Endothelial cell of umbilical vein (primary cell): ENCODE data around the gene VSIG10. TPM values are rescaled to one million over a fixed set of nuclear protein-coding genes. Genes with fewer than 3 reads are reported as not detected.

ENCODE experiments used
- BruUV-seq: library from RNA; stranded (reverse); fragments of 400-500 nt; replicated peaks from 2 replicates; lab custom pipeline; 2021; lab: Mats Ljungman, UMichigan
- CTCF ChIA-PET: fragments of 300-600, 350-600 bp; sonication (Branson Sonifier 250); formaldehyde crosslinking; loops from one replicate; lab custom pipeline; 2021; ENCODE audit warnings: antibody characterized with exemption, inconsistent platforms; lab: Charles Lee
- POLR2A ChIA-PET: fragments of 300-600, 350-600 bp; sonication (Branson Sonifier 250); formaldehyde crosslinking; loops from one replicate; lab custom pipeline; 2021; ENCODE audit warnings: antibody characterized with exemption, inconsistent platforms; lab: Charles Lee
- DNase-seq: peaks from one replicate; pipeline ENCODE4 v3.0.0-alpha.2; 2011; ENCODE audit warnings: low read depth, low spot score
- FAIRE-seq: peaks from 2 replicates; lab custom pipeline; 2011; peaks lifted over from hg19 to GRCh38; lab: Jason Lieb, UNC
- H2AFZ ChIP-seq: 2 replicates; pipeline ENCODE4 v1.6.0; 2012; ENCODE audit warnings: low read depth, low read length, control low read depth, inconsistent platforms
- H3K27ac ChIP-seq: 2 replicates; pipeline ENCODE4 v1.5.1; 2011; ENCODE audit warnings: low read depth, mild to moderate bottlenecking, control low read depth, low read length, moderate library complexity; ENCODE audit not compliant: insufficient read depth
- H3K27me3 ChIP-seq, 2 experiments: 2 replicates each; pipeline versions ENCODE4 v1.6.0 to v1.6.1; 2011; ENCODE audit warnings: low read length in 2 of 2, mixed read lengths in 1 of 2; ENCODE audit not compliant: control insufficient read depth in 2 of 2, insufficient read depth in 2 of 2
- H3K36me3 ChIP-seq, 2 experiments: 2 replicates in 1 of 2; 3 replicates in 1 of 2; pipeline ENCODE4 v1.5.1; 2011; ENCODE audit warnings: low read length in 2 of 2, mild to moderate bottlenecking in 1 of 2, moderate library complexity in 1 of 2; ENCODE audit not compliant: control insufficient read depth in 2 of 2, insufficient read depth in 2 of 2; ENCODE audit errors: extremely low read depth in 1 of 2
- H3K4me1 ChIP-seq: 3 replicates; pipeline ENCODE4 v1.5.1; 2011; ENCODE audit warnings: mild to moderate bottlenecking, low read length; ENCODE audit not compliant: control insufficient read depth, insufficient read depth; ENCODE audit errors: extremely low read depth
- H3K4me2 ChIP-seq: 2 replicates; pipeline ENCODE4 v1.6.1; 2011; ENCODE audit warnings: low read length, control low read depth, mixed read lengths; ENCODE audit not compliant: insufficient read depth
- H3K4me3 ChIP-seq, 3 experiments: fragments of 200-600 bp in 1 of 3; sonication (generic), shearing (Covaris generic) in 1 of 3; replicated peaks in 1 of 3; 2 replicates each; pipeline ENCODE4 v1.5.1; 2011 to 2016; ENCODE audit warnings: control low read depth in 3 of 3, low read length in 3 of 3, mild to moderate bottlenecking in 2 of 3, inconsistent platforms in 1 of 3, low read depth in 1 of 3, moderate library complexity in 1 of 3; ENCODE audit not compliant: insufficient read depth in 1 of 3
- H3K79me2 ChIP-seq: 2 replicates; pipeline ENCODE4 v1.6.0; 2012; ENCODE audit warnings: low read length, inconsistent platforms; ENCODE audit not compliant: control insufficient read depth, insufficient read depth
- H3K9ac ChIP-seq: replicated peaks from 2 replicates; pipeline ENCODE3; 2011; ENCODE audit warnings: low read length, control low read depth; ENCODE audit not compliant: insufficient read depth; ENCODE audit errors: extremely low read depth
- H3K9me1 ChIP-seq: replicated peaks from 3 replicates; pipeline ENCODE4 v1.6.0; 2011; ENCODE audit warnings: mild to moderate bottlenecking, low read length; ENCODE audit not compliant: control insufficient read depth, insufficient read depth; ENCODE audit errors: extremely low read depth
- H3K9me3 ChIP-seq: replicated peaks from 2 replicates; pipeline ENCODE4 v1.5.1; 2012; ENCODE audit warnings: low read length, inconsistent platforms; ENCODE audit not compliant: control insufficient read depth, insufficient read depth
- H4K20me1 ChIP-seq: replicated peaks from 2 replicates; pipeline ENCODE3; 2011; ENCODE audit warnings: mild to moderate bottlenecking, low read length; ENCODE audit not compliant: control insufficient read depth, insufficient read depth; ENCODE audit errors: extremely low read depth
- EZH2 ChIP-seq: IDR thresholded peaks from 2 replicates; pipeline ENCODE4 v1.6.1; 2012; ENCODE audit warnings: borderline replicate concordance, low read depth, mild to moderate bottlenecking, moderate library complexity, low read length, inconsistent platforms; ENCODE audit not compliant: severe bottlenecking
- FOS ChIP-seq: IDR thresholded peaks from 2 replicates; pipeline ENCODE4 v1.6.1; 2011; ENCODE audit warnings: mild to moderate bottlenecking, low read length, moderate library complexity, borderline replicate concordance; ENCODE audit not compliant: insufficient read depth
- GATA2 ChIP-seq: IDR thresholded peaks from 2 replicates; pipeline ENCODE4 v1.7.0; 2011; ENCODE audit warnings: low read depth, mild to moderate bottlenecking, moderate library complexity, mixed read lengths, low read length; ENCODE audit not compliant: insufficient read length, insufficient read depth
- JUN ChIP-seq: IDR thresholded peaks from 2 replicates; pipeline ENCODE4 v1.6.1; 2011; ENCODE audit warnings: borderline replicate concordance, low read depth; ENCODE audit not compliant: insufficient read length, insufficient read depth
- MYC ChIP-seq: IDR thresholded peaks from one replicate; pipeline ENCODE4 v1.6.1; 2011; ENCODE audit warnings: mild to moderate bottlenecking, low read depth, low read length
- POLR2A ChIP-seq: IDR thresholded peaks from 2 replicates; pipeline ENCODE4 v1.6.1; 2012; ENCODE audit warnings: low read depth, mild to moderate bottlenecking, control low read depth, low read length
- POLR2AphosphoS5 ChIP-seq: IDR thresholded peaks from 2 replicates; pipeline ENCODE4 v1.6.1; 2012; ENCODE audit warnings: low read depth, mild to moderate bottlenecking, control low read depth, low read length, moderate library complexity; ENCODE audit not compliant: insufficient read depth
- dilution Hi-C: fragments of 300-500 bp; cut with MboI; formaldehyde crosslinking; loops from one replicate; pipeline ENCODE4 v1.15.0; 2019; ENCODE audit warnings: low sequenced_read_pairs; ENCODE audit not compliant: extremely low pct_ligation_motif_present
- intact Hi-C: fragments of 100-400 bp; cut with micrococcal nuclease; formaldehyde crosslinking; loops from one replicate; pipeline ENCODE4 v1.10.0; 2022
- polyA plus RNA-seq, 4 experiments: library from polyadenylated mRNA; depleted of rRNA in 3 of 4; stranded (reverse) in 3 of 4; unstranded in 1 of 4; fragments of >200 nt; gene quantifications; 2 replicates each; pipeline versions ENCODE4 v1.2.1 to v1.2.3, GENCODE V29; 2011 to 2012; ENCODE audit warnings: missing spikeins in 1 of 4
- total RNA-seq: library from RNA; stranded (reverse); gene quantifications from 2 replicates; pipeline ENCODE4 v1.2.3, GENCODE V29; 2021
- TF ChIP-seq, protein P1 (sequence below): IDR thresholded peaks from 2 replicates; pipeline ENCODE4 v1.6.1; 2011; ENCODE audit not compliant: insufficient read depth, insufficient read length
- TF ChIP-seq, protein P2 (sequence below), 2 donors: IDR thresholded peaks; 1 replicate in 1 of 2; 2 replicates in 1 of 2; pipeline ENCODE4 v1.5.1; 2011; ENCODE audit warnings: low read length in 2 of 2, mild to moderate bottlenecking in 2 of 2, moderate library complexity in 2 of 2, control low read depth in 1 of 2, inconsistent platforms in 1 of 2, low read depth in 1 of 2; ENCODE audit not compliant: insufficient read depth in 1 of 2; ENCODE audit errors: extremely low read depth in 1 of 2

Gene VSIG10
- total and polyA plus RNA-seq, 2 donors (not counting 3 experiments of a cell fraction or from before 2014, with no cell fraction given): 16.3 to 38.4 TPM

DNA sequence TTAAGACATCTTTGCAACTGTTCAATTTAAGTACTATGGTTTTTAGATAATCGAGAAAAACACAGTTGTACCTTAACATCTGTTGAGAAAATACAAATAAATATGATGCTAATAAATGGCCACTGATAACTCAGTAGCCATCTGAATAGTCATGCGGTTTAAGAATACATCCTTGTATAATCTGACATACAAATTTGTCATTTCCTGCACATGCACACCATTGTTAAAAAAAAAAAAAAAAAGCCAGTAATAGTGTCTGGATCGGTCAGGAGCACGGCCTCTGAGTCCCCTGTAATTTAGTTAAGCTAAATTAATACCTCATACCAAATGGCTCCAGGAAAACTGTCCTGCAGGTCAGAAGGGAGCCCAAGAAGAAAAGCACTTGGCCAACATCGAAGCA is 70.5 kb downstream of the VSIG10 start:
- POLR2A ChIA-PET: no interaction called here
- Histone ChIP-seq H3K36me3 (peaks cover 21 to 32% of the 10 kb centered on the region in 2 experiments), H3K4me3 (no peak overlapping the region), H3K9me3 (no peaks in the 10 kb centered on the region), H3K27ac (peak overlapping the region; percentile 56), H3K79me2 (no peaks in the 10 kb centered on the region), H3K4me1 (peaks cover 12% of the 10 kb centered on the region), H3K4me2 (peak overlapping the region; percentile 32), H3K9me1 (no peaks in the 10 kb centered on the region), H3K27me3 (no peaks in the 10 kb centered on the region), H3K9ac (no peak overlapping the region), H4K20me1 (peaks cover 2% of the 10 kb centered on the region), H2AFZ (no peak overlapping the region)
- dilution Hi-C loops: no loop called here
- CTCF ChIA-PET: interaction anchor here (0.9 to 3.6 kb wide), 2 partner anchors 29 to 158 kb away, joined by 3 to 50 read pairs; no protein-coding TSS in a partner anchor
- TF ChIP-seq MYC: no peak
- TF ChIP-seq, protein P1, sequence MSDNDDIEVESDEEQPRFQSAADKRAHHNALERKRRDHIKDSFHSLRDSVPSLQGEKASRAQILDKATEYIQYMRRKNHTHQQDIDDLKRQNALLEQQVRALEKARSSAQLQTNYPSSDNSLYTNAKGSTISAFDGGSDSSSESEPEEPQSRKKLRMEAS: no peak
- peak; percentile 44 for TF ChIP-seq JUN
- TF ChIP-seq POLR2AphosphoS5: peak; percentile 15
- peak; percentile 56 for TF ChIP-seq FOS
- TF ChIP-seq POLR2A: no peak
- no peak for TF ChIP-seq EZH2
- no peak for TF ChIP-seq GATA2
- TF ChIP-seq, protein P2, sequence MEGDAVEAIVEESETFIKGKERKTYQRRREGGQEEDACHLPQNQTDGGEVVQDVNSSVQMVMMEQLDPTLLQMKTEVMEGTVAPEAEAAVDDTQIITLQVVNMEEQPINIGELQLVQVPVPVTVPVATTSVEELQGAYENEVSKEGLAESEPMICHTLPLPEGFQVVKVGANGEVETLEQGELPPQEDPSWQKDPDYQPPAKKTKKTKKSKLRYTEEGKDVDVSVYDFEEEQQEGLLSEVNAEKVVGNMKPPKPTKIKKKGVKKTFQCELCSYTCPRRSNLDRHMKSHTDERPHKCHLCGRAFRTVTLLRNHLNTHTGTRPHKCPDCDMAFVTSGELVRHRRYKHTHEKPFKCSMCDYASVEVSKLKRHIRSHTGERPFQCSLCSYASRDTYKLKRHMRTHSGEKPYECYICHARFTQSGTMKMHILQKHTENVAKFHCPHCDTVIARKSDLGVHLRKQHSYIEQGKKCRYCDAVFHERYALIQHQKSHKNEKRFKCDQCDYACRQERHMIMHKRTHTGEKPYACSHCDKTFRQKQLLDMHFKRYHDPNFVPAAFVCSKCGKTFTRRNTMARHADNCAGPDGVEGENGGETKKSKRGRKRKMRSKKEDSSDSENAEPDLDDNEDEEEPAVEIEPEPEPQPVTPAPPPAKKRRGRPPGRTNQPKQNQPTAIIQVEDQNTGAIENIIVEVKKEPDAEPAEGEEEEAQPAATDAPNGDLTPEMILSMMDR (IDR thresholded peaks at IDR 0.05; ENCODE audit: extremely low read depth in 1 of 2, insufficient read depth in 1 of 2, low read depth in 1 of 2, low read length in 2 of 2): no peak
- DNase-seq (peak; percentile 37), FAIRE-seq (peak; percentile 77)
- intact Hi-C loops: loop anchor here (2.0 kb wide), 1 partner anchor 17 kb away; the partner anchor contains the start of gene RFC5
- TSS peak; percentile 43 for BruUV-seq
